A549 (cell line): ENCODE results near the gene BICRA. TPM values are rescaled to one million over a fixed set of nuclear protein-coding genes. Genes with fewer than 3 reads are reported as not detected.
"Not testable (repeated sequence)": the region's sequence is repeated elsewhere in the genome, so short reads cannot be mapped to it uniquely, and the experiment has no call there.

ENCODE experiments used
- ATAC-seq, 2 experiments: fragments of 200-7000 bp in 1 of 2; fragments of >200 bp in 1 of 2; cut with Nextera tagmentation in 1 of 2; cut with Tn5 transposase in 1 of 2; 3 replicates each; pipeline versions ENCODE4 v1.8.0 to v1.9.1; 2018 to 2020; ENCODE audit warnings: mild to moderate bottlenecking in 1 of 2, moderate library complexity in 1 of 2
- CTCF ChIA-PET: fragments of 300-600 bp; sonication (Branson Sonifier 250); formaldehyde crosslinking; extraction: SDS; loops from one replicate; lab custom pipeline; 2021; ENCODE audit warnings: antibody characterized with exemption, inconsistent platforms; lab: Yijun Ruan, JAX
- POLR2A ChIA-PET: fragments of 350-600 bp; formaldehyde crosslinking; extraction: SDS; loops from one replicate; lab custom pipeline; 2021; ENCODE audit warnings: antibody characterized with exemption, inconsistent platforms; lab: Yijun Ruan, JAX
- DNase-seq, 2 experiments: peaks; one replicate each; pipeline versions ENCODE4 v3.0.0 to v3.0.0-alpha.2; 2011 to 2016; ENCODE audit warnings: low read depth in 1 of 2, low spot score in 1 of 2
- FAIRE-seq: peaks from 2 replicates; lab custom pipeline; 2011; peaks lifted over from hg19 to GRCh38; lab: Jason Lieb, UNC
- H3K27ac ChIP-seq, 2 experiments: fragments of >200 bp; sonication (Bioruptor Twin); formaldehyde crosslinking; 3 replicates each; pipeline ENCODE4 v1.5.1; 2016 to 2017
- H3K4me1 ChIP-seq: fragments of >200 bp; sonication (Bioruptor Twin); formaldehyde crosslinking; 3 replicates; pipeline ENCODE4 v1.6.1; 2016
- H3K4me2 ChIP-seq: fragments of >200 bp; sonication (Bioruptor Twin); formaldehyde crosslinking; 3 replicates; pipeline ENCODE4 v1.6.1; 2016
- H3K4me3 ChIP-seq: fragments of >200 bp; sonication (Bioruptor Twin); formaldehyde crosslinking; 3 replicates; pipeline ENCODE4 v1.5.1; 2016
- H3K9me3 ChIP-seq: fragments of >200 bp; sonication (Bioruptor Twin); formaldehyde crosslinking; 3 replicates; pipeline ENCODE4 v1.6.1; 2016
- ATOH8 ChIP-seq: fragments of 250-450 bp; sonication (Bioruptor Pico); IDR thresholded peaks from 2 replicates; pipeline ENCODE4 v1.5.0; 2020; ENCODE audit warnings: low read depth, mild to moderate bottlenecking, moderate library complexity
- BHLHE40 ChIP-seq: IDR thresholded peaks from 2 replicates; pipeline ENCODE4 v1.6.1; 2012; ENCODE audit warnings: low read depth, low read length, inconsistent platforms
- CBX2 ChIP-seq: fragments of 200-600 bp; sonication (generic); IDR thresholded peaks from 2 replicates; pipeline ENCODE4 v1.6.1; 2016; ENCODE audit warnings: low read depth, mild to moderate bottlenecking, borderline replicate concordance
- CBX8 ChIP-seq: fragments of 200-600 bp; sonication (generic); IDR thresholded peaks from 2 replicates; pipeline ENCODE4 v1.6.1; 2016
- CHD2 ChIP-seq: fragments of 150-350 bp; IDR thresholded peaks from 2 replicates; pipeline ENCODE4 v1.6.1; 2014; ENCODE audit warnings: low read length; ENCODE audit not compliant: partially characterized antibody
- E2F6 ChIP-seq: IDR thresholded peaks from 2 replicates; pipeline ENCODE4 v1.6.1; 2012; ENCODE audit warnings: low read depth, borderline replicate concordance
- ELK1 ChIP-seq: fragments of 150-350 bp; IDR thresholded peaks from 2 replicates; pipeline ENCODE4 v1.6.1; 2014; ENCODE audit warnings: low read depth, mild to moderate bottlenecking, low read length
- GATA3 ChIP-seq: IDR thresholded peaks from 2 replicates; pipeline ENCODE4 v1.6.1; 2012; ENCODE audit warnings: borderline replicate concordance
- HES2 ChIP-seq: fragments of >200 bp; sonication (Bioruptor Twin); formaldehyde crosslinking; IDR thresholded peaks from 2 replicates; pipeline ENCODE4 v1.6.1; 2016
- HMGXB4 ChIP-seq: fragments of 250-450 bp; sonication (Bioruptor Pico); IDR thresholded peaks from 2 replicates; pipeline ENCODE4 v1.5.0; 2021; ENCODE audit warnings: mild to moderate bottlenecking, moderate library complexity, borderline replicate concordance
- HOXB5 ChIP-seq: fragments of 250-450 bp; sonication (Bioruptor Pico); IDR thresholded peaks from 2 replicates; pipeline ENCODE4 v1.5.0; 2020; ENCODE audit warnings: mild to moderate bottlenecking, moderate library complexity
- JUN ChIP-seq, 2 experiments: fragments of >200 bp; sonication (Bioruptor Twin); formaldehyde crosslinking; IDR thresholded peaks; 2 replicates in 1 of 2; 3 replicates in 1 of 2; pipeline ENCODE4 v1.6.1; 2016 to 2017
- MAFK ChIP-seq: fragments of 450-650 bp; IDR thresholded peaks from 2 replicates; pipeline ENCODE4 v1.6.1; 2014; ENCODE audit not compliant: partially characterized antibody
- MYC ChIP-seq: IDR thresholded peaks from 2 replicates; pipeline ENCODE4 v1.6.1; 2012; ENCODE audit warnings: mild to moderate bottlenecking, inconsistent platforms, low read length, improper control_type of control experiment, borderline replicate concordance
- PBX3 ChIP-seq: IDR thresholded peaks from 2 replicates; pipeline ENCODE4 v1.6.1; 2012
- POLR2A ChIP-seq: IDR thresholded peaks from 2 replicates; pipeline ENCODE4 v1.6.1; 2012; ENCODE audit warnings: mild to moderate bottlenecking, low read length
- RNF2 ChIP-seq: fragments of 200-600 bp; sonication (generic); IDR thresholded peaks from 2 replicates; pipeline ENCODE4 v1.6.1; 2016; ENCODE audit warnings: low read depth, mild to moderate bottlenecking, antibody characterized with exemption, moderate library complexity, borderline replicate concordance
- SMC3 ChIP-seq: fragments of >200 bp; sonication (Bioruptor Twin); formaldehyde crosslinking; IDR thresholded peaks from 3 replicates; pipeline ENCODE4 v1.6.1; 2018; ENCODE audit warnings: inconsistent platforms
- TP53 ChIP-seq: fragments of 250-450 bp; sonication (Bioruptor Pico); IDR thresholded peaks from 2 replicates; pipeline ENCODE4 v1.5.0; 2021; ENCODE audit warnings: mild to moderate bottlenecking, moderate library complexity
- USF2 ChIP-seq: fragments of 450-650 bp; IDR thresholded peaks from 2 replicates; pipeline ENCODE4 v1.6.1; 2014; ENCODE audit warnings: antibody characterized with exemption
- ZFP36 ChIP-seq: fragments of 450-650 bp; IDR thresholded peaks from 2 replicates; pipeline ENCODE4 v1.6.1; 2014; ENCODE audit warnings: borderline replicate concordance; ENCODE audit not compliant: partially characterized antibody
- ZNF302 ChIP-seq: fragments of 250-450 bp; sonication (Bioruptor Pico); IDR thresholded peaks from 2 replicates; pipeline ENCODE4 v1.9.0; 2021; ENCODE audit warnings: inconsistent platforms, mild to moderate bottlenecking, moderate library complexity
- WGBS: methylation state at CpG from one replicate; pipeline ENCODE4 v1.1.6; 2017; ENCODE audit errors: missing lambda C conversion rate; 5-methylcytosine and 5-hydroxymethylcytosine counted together
- polyA plus RNA-seq, 4 experiments: library from polyadenylated mRNA; depleted of rRNA in 3 of 4; stranded (reverse); fragments of >200 nt; fragmentation: RNase III in 1 of 4; extraction: RNeasy Plus Mini Kit Qiagen cat#74134 plus additional on column Dnase treatment in 1 of 4; gene quantifications; 2 replicates in 3 of 4; 3 replicates in 1 of 4; pipeline ENCODE4 v1.2.3, GENCODE V29; 2011 to 2017

Gene BICRA
- polyA plus RNA-seq, 2 of the 4 experiments (the other 2 are of a cell fraction), result 0.83 to 12.4 TPM

- DNase-seq, H3K9me3 ChIP-seq, FAIRE-seq, ATAC-seq: not testable (repeated sequence)
- Histone ChIP-seq H3K27ac (peak overlapping the region; percentile 96 to 99), H3K4me1 (peaks cover 50% of the 10 kb centered on the region), H3K4me3 (peak overlapping the region; percentile 17; the same call in 2 of the 3 replicates), H3K4me2 (peak overlapping the region; percentile 81)
- ChIA-PET POLR2A (interaction anchor here (0.6 to 1.3 kb wide), 5 partner anchors 11 to 88 kb away, joined by 3 to 8 read pairs (median 5); partner anchors contain the start of gene NOP53), CTCF (interaction anchor here (0.7 to 23.3 kb wide), 6 partner anchors 17 to 282 kb away, joined by 3 to 1389 read pairs (median 10); partner anchors contain the start of gene NOP53)
- TF ChIP-seq POLR2A, result 0 out of 2 replicates have a peak, but pooled peaks have one; percentile 9
- WGBS, result 77% methylated on average over 10 of the region's 11 CpGs
Observed at GRCh38 chr19:47718415-47719046, 109.6 kb downstream of the BICRA start.

GRCh38 chr19:47719047-47719859 is 110.3 kb downstream of the BICRA start:
- Histone ChIP-seq H3K4me2 (peak overlapping the region; percentile 81), H3K9me3 (0 out of 3 replicates have a peak, but pooled peaks cover 3% of the 10 kb centered on the region), H3K4me1 (peaks cover 58% of the 10 kb centered on the region), H3K4me3 (peak overlapping the region; percentile 17; the same call in 2 of the 3 replicates), H3K27ac (peak overlapping the region; percentile 96 to 99)
- CTCF ChIA-PET, result interaction anchor here (0.7 to 23.3 kb wide), 5 partner anchors 18 to 283 kb away, joined by 3 to 1389 read pairs (median 14); partner anchors contain the start of gene NOP53
- ATAC-seq (peak; percentile 85 to 86), DNase-seq (peak; percentile 79 to 91), FAIRE-seq (peak; percentile 65)
- POLR2A ChIA-PET, result interaction anchor here (0.6 to 1.3 kb wide), 5 partner anchors 10 to 87 kb away, joined by 3 to 8 read pairs (median 5); partner anchors contain the start of gene NOP53
- 3% methylated on average over 22 of the region's 26 CpGs for WGBS
- TF ChIP-seq CBX8 (no peak), ATOH8 (CRISPR knock-in tag) (no peak; the same call in 1 of the 2 replicates), HMGXB4 (CRISPR knock-in tag) (no peak), ZNF302 (no peak), MAFK (no peak), HES2 (no peak), JUN (IDR thresholded peaks at IDR 0.05) (peak in 1 of 2 experiments; percentile 75; a peak in 2 of 5 replicates), CHD2 (no peak), ZFP36 (no peak), E2F6 (peak; percentile 81), RNF2 (no peak), MYC (peak; percentile 97), TP53 (CRISPR knock-in tag) (no peak), USF2 (peak; percentile 87), ELK1 (no peak), PBX3 (no peak), GATA3 (no peak), HOXB5 (CRISPR knock-in tag) (no peak), CBX2 (no peak), BHLHE40 (no peak), SMC3 (no peak; the same call in 2 of the 3 replicates)
